Measurements from ENCODE around the gene PALM. TPM values are rescaled to one million over a fixed set of nuclear protein-coding genes. Genes with fewer than 3 reads are reported as not detected.

Gene PALM
- total and polyA plus RNA-seq, 7 donors, result 4.9 to 17.9 (median 9.5) TPM

DNA sequence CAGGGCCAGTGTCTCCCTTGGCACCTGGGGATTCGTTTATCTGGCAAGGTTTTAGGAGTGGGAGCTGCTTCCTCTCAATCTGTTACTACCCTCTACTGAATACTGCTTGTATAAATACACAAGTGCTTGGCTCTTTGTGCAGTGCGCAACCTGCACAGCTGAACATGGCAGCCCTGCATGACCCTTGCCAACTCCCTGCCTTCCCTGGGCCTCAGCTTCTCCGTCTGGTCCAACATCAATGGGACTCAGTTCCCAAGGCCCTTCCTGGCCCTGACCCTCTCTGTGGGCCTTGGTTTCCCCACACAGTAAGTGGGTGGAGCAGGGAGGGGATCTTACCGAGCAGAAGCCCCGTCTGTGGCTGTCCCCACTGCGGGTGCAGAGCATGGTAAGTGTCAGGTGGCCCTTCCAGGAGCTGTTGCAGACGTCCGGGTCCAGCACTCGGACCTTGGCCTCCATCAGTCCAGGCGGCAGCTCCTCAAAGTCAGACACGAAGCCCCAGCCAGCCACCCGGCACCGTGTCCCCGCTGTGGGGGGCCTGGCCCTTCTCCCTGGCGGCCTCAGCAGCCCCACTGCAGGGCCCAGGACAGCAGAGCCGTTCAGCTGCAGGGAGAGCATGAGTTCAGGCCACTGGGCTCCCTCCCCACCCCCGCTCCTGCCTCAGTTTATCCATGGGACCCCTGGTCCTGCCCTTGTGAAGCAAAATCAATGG lies 22.0 kb upstream of the PALM start:
- intact Hi-C loops (cut with DNase I), result no loop called here
- Histone ChIP-seq H3K36me3 (ENCODE audit: insufficient read depth in 1 of 2, low read depth in 1 of 2) (no peaks in the 10 kb centered on the region), H3K4me3 (no peak overlapping the region), H3K27ac (no peak overlapping the region), H3K9me3 (no peaks in the 10 kb centered on the region), H3K27me3 (ENCODE audit: insufficient read depth in 3 of 3, low read length in 2 of 3) (peaks cover 0 to 4% (median 0%) of the 10 kb centered on the region in 3 donors), H3K4me1 (no peaks in the 10 kb centered on the region)
- ATAC-seq (no peak), DNase-seq (no peak)
- TF ChIP-seq, protein P1, sequence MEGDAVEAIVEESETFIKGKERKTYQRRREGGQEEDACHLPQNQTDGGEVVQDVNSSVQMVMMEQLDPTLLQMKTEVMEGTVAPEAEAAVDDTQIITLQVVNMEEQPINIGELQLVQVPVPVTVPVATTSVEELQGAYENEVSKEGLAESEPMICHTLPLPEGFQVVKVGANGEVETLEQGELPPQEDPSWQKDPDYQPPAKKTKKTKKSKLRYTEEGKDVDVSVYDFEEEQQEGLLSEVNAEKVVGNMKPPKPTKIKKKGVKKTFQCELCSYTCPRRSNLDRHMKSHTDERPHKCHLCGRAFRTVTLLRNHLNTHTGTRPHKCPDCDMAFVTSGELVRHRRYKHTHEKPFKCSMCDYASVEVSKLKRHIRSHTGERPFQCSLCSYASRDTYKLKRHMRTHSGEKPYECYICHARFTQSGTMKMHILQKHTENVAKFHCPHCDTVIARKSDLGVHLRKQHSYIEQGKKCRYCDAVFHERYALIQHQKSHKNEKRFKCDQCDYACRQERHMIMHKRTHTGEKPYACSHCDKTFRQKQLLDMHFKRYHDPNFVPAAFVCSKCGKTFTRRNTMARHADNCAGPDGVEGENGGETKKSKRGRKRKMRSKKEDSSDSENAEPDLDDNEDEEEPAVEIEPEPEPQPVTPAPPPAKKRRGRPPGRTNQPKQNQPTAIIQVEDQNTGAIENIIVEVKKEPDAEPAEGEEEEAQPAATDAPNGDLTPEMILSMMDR (IDR thresholded peaks at IDR 0.05), result no peak
- 61 to 68% (median 64%) methylated on average over 13 to 17 of the region's 17 CpGs for WGBS, 3 donors

DNA sequence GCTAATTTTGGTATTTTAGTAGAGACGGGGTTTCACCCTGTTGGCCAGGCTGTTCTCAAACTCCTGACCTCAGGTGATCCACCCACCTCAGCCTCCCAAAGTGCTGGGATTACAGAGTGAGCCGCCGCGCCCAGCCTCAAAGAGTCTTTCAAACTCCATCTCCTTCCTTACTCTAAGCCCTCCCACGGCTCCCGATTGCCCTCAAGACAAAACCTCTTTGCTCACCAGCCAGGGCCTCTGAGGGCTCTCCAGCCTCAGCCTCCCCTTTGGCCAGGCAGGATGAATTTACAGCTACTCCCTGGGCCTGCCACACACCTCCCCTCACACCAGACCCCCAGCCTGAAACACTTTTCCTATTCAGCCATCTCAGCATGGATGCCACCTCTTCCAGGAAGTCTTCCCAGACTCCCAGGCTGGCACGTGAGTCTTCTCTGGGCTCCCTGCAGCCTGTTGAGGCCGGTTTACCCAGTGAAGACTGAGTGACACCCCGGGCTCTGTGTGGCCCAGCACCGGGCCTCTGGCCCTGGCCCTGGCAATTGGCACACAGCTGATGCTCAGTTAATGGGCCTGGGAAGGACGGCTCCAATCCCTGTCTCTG lies 21.1 kb upstream of the PALM start:
- H3K9me3 ChIP-seq, result no peaks in the 10 kb centered on the region
- no peak overlapping the region for H3K4me3 ChIP-seq
- DNase-seq (no peak), ATAC-seq (no peak)
- H3K4me1 ChIP-seq, result no peaks in the 10 kb centered on the region
- H3K27me3 ChIP-seq (ENCODE audit: insufficient read depth in 3 of 3, low read length in 2 of 3), result peaks cover 0 to 4% (median 0%) of the 10 kb centered on the region in 3 donors
- intact Hi-C loops (cut with DNase I), result no loop called here
- WGBS, 3 donors, result 78 to 85% (median 84%) methylated on average over 11 of the region's 11 CpGs
- TF ChIP-seq, protein P1 (IDR thresholded peaks at IDR 0.05), result no peak
- H3K27ac ChIP-seq, result no peak overlapping the region
- H3K36me3 ChIP-seq (ENCODE audit: insufficient read depth in 1 of 2, low read depth in 1 of 2), result no peaks in the 10 kb centered on the region

DNA sequence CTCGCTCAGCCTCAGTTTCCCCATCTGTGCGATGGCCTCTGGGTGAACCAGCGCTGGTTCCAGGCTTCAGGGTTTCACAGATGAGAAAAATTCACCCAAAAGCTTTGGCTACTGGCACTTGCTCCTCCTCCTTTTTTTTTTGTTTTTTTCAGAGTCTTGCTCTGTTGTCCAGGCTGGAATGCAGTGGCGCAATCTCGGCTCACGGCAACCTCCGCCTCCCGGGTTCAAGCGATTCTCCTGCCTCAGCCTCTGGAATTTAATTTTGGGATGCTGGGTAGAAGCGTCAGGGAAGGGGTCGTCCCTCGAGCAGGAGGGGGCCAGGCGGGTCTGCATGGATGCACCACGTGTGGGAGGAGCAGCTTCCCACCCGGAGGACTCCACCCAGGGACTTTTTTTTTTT lies 20.5 kb upstream of the PALM start:
- H3K27ac ChIP-seq, result no peak overlapping the region
- 40 to 66% (median 61%) methylated on average over 15 of the region's 15 CpGs for WGBS, 3 donors
- no peak overlapping the region for H3K4me3 ChIP-seq
- intact Hi-C loops (cut with DNase I), result no loop called here
- TF ChIP-seq, protein P1 (IDR thresholded peaks at IDR 0.05), result no peak
- no peaks in the 10 kb centered on the region for H3K4me1 ChIP-seq
- no peak for DNase-seq
- no peaks in the 10 kb centered on the region for H3K9me3 ChIP-seq
- ATAC-seq, result no peak
- H3K36me3 ChIP-seq (ENCODE audit: insufficient read depth in 1 of 2, low read depth in 1 of 2), result no peaks in the 10 kb centered on the region
- H3K27me3 ChIP-seq (ENCODE audit: insufficient read depth in 3 of 3, low read length in 2 of 3), result peaks cover 0 to 4% (median 0%) of the 10 kb centered on the region in 3 donors

DNA sequence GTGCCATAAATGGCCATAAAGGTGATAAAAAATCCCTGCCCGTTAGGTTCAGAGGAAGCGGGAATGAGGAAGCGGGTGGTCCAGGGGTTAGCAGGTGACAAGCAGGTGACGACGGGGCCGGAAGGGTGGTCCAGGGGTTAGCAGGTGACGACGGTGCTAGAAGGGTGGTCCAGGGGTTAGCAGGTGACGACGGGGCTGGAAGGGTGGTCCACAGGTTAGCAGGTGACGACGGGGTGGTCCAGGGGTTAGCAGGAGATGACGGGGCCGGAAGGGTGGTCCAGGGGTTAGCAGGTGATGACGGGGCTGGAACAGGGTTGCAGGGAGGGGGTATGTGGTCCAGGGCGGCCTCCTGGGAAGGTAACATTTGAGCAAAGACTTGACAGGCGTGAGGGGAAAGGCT lies 19.7 kb upstream of the PALM start:
- Histone ChIP-seq H3K27ac (no peak overlapping the region), H3K4me1 (no peaks in the 10 kb centered on the region), H3K36me3 (ENCODE audit: insufficient read depth in 1 of 2, low read depth in 1 of 2) (no peaks in the 10 kb centered on the region), H3K27me3 (ENCODE audit: insufficient read depth in 3 of 3, low read length in 2 of 3) (peaks cover 0 to 4% (median 0%) of the 10 kb centered on the region in 3 donors), H3K4me3 (no peak overlapping the region), H3K9me3 (no peaks in the 10 kb centered on the region)
- TF ChIP-seq, protein P1 (IDR thresholded peaks at IDR 0.05), result no peak
- no peak for ATAC-seq
- intact Hi-C loops (cut with DNase I), result no loop called here
- DNase-seq, result no peak
- WGBS, 3 donors, result 80 to 85% (median 85%) methylated on average over 11 to 17 of the region's 17 CpGs

Data from psoas muscle (tissue), 8 donors.